PC-3 (cell line): ENCODE data around the gene SDHC.
"Not testable (repeated sequence)": the region's sequence is repeated elsewhere in the genome, so short reads cannot be mapped to it uniquely, and the experiment has no call there.

Experiments used
- CTCF ChIP-seq: fragments of 300-600 bp; sonication (generic); conservative IDR thresholded peaks from 2 replicates; pipeline ENCODE4 v1.5.1; 2017; ENCODE audit warnings: antibody characterized with exemption, low read depth, mild to moderate bottlenecking, low read length
- EZH2 ChIP-seq: fragments of 300-600 bp; sonication (generic); IDR thresholded peaks from one replicate; pipeline ENCODE4 v1.6.1; 2017; ENCODE audit warnings: antibody characterized with exemption, mild to moderate bottlenecking, low read length; ENCODE audit not compliant: unreplicated experiment
- EZH2phosphoT487 ChIP-seq: fragments of 300-600 bp; sonication (generic); IDR thresholded peaks from 2 replicates; pipeline ENCODE4 v1.6.1; 2018; ENCODE audit warnings: mild to moderate bottlenecking, antibody characterized with exemption, low read length, borderline replicate concordance

- TF ChIP-seq CTCF, EZH2, EZH2phosphoT487: not testable (repeated sequence)
Measured at GRCh38 chr1:161406551-161406950, 92.4 kb downstream of the SDHC start.
